BJ (cell line): ENCODE results near the gene PDCD7. TPM values are rescaled to one million over a fixed set of nuclear protein-coding genes. Genes with fewer than 3 reads are reported as not detected.

Experiments used
- CTCF ChIA-PET: fragments of 350-600 bp; formaldehyde crosslinking; extraction: SDS; loops from one replicate; lab custom pipeline; 2021; ENCODE audit warnings: antibody characterized with exemption, inconsistent platforms; lab: Yijun Ruan, JAX
- POLR2A ChIA-PET: fragments of 300-600 bp; sonication (Branson Sonifier 250); formaldehyde crosslinking; extraction: SDS; loops from one replicate; lab custom pipeline; 2021; ENCODE audit warnings: antibody characterized with exemption; lab: Charles Lee
- DNase-seq: peaks from one replicate; pipeline ENCODE4 v3.0.0-alpha.2; 2011; ENCODE audit warnings: low read depth
- H3K27me3 ChIP-seq: 2 replicates; pipeline ENCODE4 v1.6.0; 2011; ENCODE audit warnings: low read length; ENCODE audit not compliant: control insufficient read depth, insufficient read depth
- H3K36me3 ChIP-seq: 2 replicates; pipeline ENCODE4 v1.5.1; 2011; ENCODE audit warnings: low read length; ENCODE audit not compliant: control insufficient read depth, insufficient read depth
- H3K4me3 ChIP-seq: 2 replicates; pipeline ENCODE4 v1.5.1; 2011; ENCODE audit warnings: low read depth, mild to moderate bottlenecking, control low read depth, low read length
- polyA plus RNA-seq: library from polyadenylated mRNA; depleted of rRNA; stranded (reverse); fragments of >200 nt; gene quantifications from 2 replicates; pipeline ENCODE4 v1.2.3, GENCODE V29; 2011
- TF ChIP-seq, protein P1 (sequence below): IDR thresholded peaks from 2 replicates; pipeline ENCODE4 v1.5.1; 2011; ENCODE audit warnings: low read depth, mild to moderate bottlenecking, control low read depth, inconsistent platforms, low read length, moderate library complexity; ENCODE audit not compliant: insufficient read depth

Gene PDCD7
- polyA plus RNA-seq, 1 experiment = 12.0 TPM

DNA sequence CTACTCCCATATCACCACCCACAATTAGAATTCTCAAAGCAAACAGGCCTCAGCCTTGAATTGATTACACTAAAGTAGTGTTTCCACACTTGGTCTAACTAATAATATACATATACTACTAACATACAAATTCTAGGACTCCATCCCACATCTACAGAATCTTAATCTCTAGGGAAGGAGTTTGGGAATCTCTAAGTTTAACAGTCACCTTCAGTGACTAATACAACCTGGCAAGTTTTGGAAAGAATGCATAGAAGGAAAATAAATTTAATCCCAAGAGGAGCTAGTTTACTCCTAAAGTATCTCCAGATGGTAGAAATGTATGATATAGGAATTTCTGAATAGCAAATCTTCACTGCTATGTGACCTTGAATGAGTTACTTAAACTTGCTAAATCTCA lies 42.4 kb upstream of the PDCD7 start:
- Histone ChIP-seq H3K4me3 (no peak overlapping the region), H3K36me3 (peaks cover 7% of the 10 kb centered on the region), H3K27me3 (no peaks in the 10 kb centered on the region)
- ChIA-PET POLR2A (no interaction called here), CTCF (interaction anchor here (1.8 kb wide), 1 partner anchor 13 kb away, joined by 4 read pairs; no protein-coding TSS in a partner anchor)
- no peak for DNase-seq
- TF ChIP-seq, protein P1, sequence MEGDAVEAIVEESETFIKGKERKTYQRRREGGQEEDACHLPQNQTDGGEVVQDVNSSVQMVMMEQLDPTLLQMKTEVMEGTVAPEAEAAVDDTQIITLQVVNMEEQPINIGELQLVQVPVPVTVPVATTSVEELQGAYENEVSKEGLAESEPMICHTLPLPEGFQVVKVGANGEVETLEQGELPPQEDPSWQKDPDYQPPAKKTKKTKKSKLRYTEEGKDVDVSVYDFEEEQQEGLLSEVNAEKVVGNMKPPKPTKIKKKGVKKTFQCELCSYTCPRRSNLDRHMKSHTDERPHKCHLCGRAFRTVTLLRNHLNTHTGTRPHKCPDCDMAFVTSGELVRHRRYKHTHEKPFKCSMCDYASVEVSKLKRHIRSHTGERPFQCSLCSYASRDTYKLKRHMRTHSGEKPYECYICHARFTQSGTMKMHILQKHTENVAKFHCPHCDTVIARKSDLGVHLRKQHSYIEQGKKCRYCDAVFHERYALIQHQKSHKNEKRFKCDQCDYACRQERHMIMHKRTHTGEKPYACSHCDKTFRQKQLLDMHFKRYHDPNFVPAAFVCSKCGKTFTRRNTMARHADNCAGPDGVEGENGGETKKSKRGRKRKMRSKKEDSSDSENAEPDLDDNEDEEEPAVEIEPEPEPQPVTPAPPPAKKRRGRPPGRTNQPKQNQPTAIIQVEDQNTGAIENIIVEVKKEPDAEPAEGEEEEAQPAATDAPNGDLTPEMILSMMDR = no peak

DNA sequence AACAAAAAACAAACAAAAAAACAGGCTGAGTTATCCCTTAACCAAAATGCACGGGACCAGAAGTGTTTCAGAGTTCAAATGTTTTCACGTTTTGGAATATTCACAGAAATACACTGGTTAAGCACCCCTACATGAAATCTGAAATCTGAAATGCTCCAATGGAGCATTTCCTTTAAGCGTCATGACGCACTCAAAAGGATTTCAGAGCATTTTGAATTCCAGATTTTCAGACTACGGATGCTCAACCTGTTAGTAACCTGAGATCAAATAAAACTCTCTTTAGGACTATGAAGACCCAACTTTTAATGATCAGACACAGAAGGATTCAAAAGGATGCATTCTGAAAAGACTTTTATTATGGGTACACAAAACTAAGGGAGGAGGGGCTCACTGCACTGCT lies 41.9 kb upstream of the PDCD7 start:
- ChIA-PET CTCF (no interaction called here), POLR2A (no interaction called here)
- TF ChIP-seq, protein P1 = no peak
- Histone ChIP-seq H3K36me3 (peaks cover 7% of the 10 kb centered on the region), H3K4me3 (no peak overlapping the region), H3K27me3 (no peaks in the 10 kb centered on the region)
- no peak for DNase-seq

DNA sequence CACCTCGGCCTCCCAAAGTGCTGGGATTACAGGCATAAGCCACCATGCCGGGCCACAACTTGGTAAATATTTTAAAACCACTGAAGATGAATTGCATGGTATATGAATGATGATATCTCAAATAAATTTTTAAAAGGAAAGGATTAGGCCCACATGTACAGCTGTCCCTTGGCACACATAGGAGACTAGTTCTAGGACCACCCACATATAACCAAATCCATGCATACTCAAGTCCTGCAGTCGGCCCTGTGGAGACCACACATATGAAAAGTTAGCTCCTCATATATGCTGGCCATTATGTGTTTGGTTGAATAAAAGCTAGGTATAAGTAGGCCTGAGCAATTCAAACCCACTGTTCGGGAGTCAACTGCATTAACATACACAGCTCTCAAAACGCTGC lies 40.9 kb upstream of the PDCD7 start:
- CTCF ChIA-PET = interaction anchor here (0.7 kb wide), 1 partner anchor 15 kb away, joined by 3 read pairs; no protein-coding TSS in a partner anchor
- H3K4me3 ChIP-seq = no peak overlapping the region
- H3K36me3 ChIP-seq = peaks cover 9% of the 10 kb centered on the region
- no peaks in the 10 kb centered on the region for H3K27me3 ChIP-seq
- no peak for DNase-seq
- TF ChIP-seq, protein P1 = no peak
- POLR2A ChIA-PET = no interaction called here

DNA sequence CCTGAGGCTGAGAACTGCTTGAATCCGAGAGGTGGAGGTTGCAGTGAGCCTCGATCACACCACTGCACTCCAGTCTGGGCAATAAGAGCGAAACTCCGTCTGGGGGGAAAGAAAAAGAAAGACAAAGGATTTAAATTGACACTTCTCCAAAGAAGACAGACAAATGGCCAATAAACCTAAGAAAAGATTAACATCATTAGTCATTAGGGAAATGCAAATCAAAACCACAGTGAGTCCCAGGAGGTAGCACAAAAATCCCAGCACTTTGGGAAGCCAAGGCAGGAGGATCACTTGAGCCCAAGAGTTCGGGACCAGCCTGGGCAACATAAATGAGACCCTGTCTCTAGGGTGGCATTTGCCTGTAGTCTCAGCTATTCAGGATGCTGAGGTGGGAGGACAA lies 38.9 kb upstream of the PDCD7 start:
- POLR2A ChIA-PET = no interaction called here
- DNase-seq = no peak
- Histone ChIP-seq H3K36me3 (peaks cover 8% of the 10 kb centered on the region), H3K27me3 (no peaks in the 10 kb centered on the region), H3K4me3 (no peak overlapping the region)
- CTCF ChIA-PET = interaction anchor here (1.1 kb wide), 1 partner anchor 10 kb away, joined by 3 read pairs; no protein-coding TSS in a partner anchor
- TF ChIP-seq, protein P1 = no peak

DNA sequence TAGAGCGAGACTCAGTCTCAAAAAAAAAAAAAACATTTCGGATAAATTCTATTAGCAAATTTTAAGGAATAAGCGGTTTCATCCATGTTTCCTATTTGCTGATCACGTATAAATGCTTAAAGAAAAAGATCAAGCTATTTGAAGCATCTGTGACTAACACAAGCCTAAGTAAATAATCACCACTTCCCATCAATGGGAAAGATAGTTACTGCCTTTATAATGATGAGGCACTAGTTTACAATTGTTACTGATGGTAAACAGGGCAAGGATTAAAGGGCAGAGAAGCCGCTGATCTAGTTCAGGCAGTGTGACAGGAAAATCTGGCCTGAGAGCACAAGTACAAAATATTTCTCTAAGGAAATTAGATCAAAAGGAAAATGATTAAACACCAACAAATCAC lies 37.8 kb upstream of the PDCD7 start:
- ChIA-PET POLR2A (no interaction called here), CTCF (interaction anchor here (0.6 kb wide), 1 partner anchor 813 kb away, joined by 6 read pairs; no protein-coding TSS in a partner anchor)
- peaks cover 8% of the 10 kb centered on the region for H3K36me3 ChIP-seq
- H3K27me3 ChIP-seq = no peaks in the 10 kb centered on the region
- no peak overlapping the region for H3K4me3 ChIP-seq
- DNase-seq = no peak
- TF ChIP-seq, protein P1 = no peak
